Measurements from ENCODE around the gene TTC32. TPM values are rescaled to one million over a fixed set of nuclear protein-coding genes. Genes with fewer than 3 reads are reported as not detected.
"Not testable (repeated sequence)": the region's sequence is repeated elsewhere in the genome, so short reads cannot be mapped to it uniquely, and the experiment has no call there.

Gene TTC32
- total RNA-seq, 4 donors from 2014 or later, result 11.5 to 18.6 (median 14.1) TPM

- no peak overlapping the region for H3K4me3 ChIP-seq (ENCODE audit: low read depth, poor library complexity, severe bottlenecking)
- no peak for DNase-seq (ENCODE audit: low spot score in 2 of 2)
- intact Hi-C loops (cut with DNase I; ENCODE audit: low total_unique reads), result no loop called here
- no peak for TF ChIP-seq POLR2A (IDR thresholded peaks at IDR 0.05)
- TF ChIP-seq, protein P1, sequence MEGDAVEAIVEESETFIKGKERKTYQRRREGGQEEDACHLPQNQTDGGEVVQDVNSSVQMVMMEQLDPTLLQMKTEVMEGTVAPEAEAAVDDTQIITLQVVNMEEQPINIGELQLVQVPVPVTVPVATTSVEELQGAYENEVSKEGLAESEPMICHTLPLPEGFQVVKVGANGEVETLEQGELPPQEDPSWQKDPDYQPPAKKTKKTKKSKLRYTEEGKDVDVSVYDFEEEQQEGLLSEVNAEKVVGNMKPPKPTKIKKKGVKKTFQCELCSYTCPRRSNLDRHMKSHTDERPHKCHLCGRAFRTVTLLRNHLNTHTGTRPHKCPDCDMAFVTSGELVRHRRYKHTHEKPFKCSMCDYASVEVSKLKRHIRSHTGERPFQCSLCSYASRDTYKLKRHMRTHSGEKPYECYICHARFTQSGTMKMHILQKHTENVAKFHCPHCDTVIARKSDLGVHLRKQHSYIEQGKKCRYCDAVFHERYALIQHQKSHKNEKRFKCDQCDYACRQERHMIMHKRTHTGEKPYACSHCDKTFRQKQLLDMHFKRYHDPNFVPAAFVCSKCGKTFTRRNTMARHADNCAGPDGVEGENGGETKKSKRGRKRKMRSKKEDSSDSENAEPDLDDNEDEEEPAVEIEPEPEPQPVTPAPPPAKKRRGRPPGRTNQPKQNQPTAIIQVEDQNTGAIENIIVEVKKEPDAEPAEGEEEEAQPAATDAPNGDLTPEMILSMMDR (IDR thresholded peaks at IDR 0.05), result no peak
- WGBS, 2 donors, result 80 to 85% methylated on average over 4 of the region's 4 CpGs
These were observed 8.2 kb downstream of the TTC32 start for GRCh38 chr2:19893520-19894133.

- 64 to 75% methylated on average over 4 of the region's 4 CpGs for WGBS, 2 donors
- H3K4me3 ChIP-seq (ENCODE audit: low read depth, poor library complexity, severe bottlenecking); DNase-seq (ENCODE audit: low spot score in 2 of 2); intact Hi-C loops (cut with DNase I; ENCODE audit: low total_unique reads): not testable (repeated sequence)
These were observed 9.8 kb downstream of the TTC32 start for GRCh38 chr2:19891971-19892370.

GRCh38 chr2:19890104-19890503, 11.7 kb downstream of the TTC32 start:
- intact Hi-C loops (cut with DNase I; ENCODE audit: low total_unique reads), result no loop called here
- TF ChIP-seq, protein P1 (IDR thresholded peaks at IDR 0.05), result no peak
- TF ChIP-seq POLR2A (IDR thresholded peaks at IDR 0.05), result no peak
- no peak for DNase-seq (ENCODE audit: low spot score in 2 of 2)
- 77 to 84% methylated on average over 3 of the region's 3 CpGs for WGBS, 2 donors
- no peak overlapping the region for H3K4me3 ChIP-seq (ENCODE audit: low read depth, poor library complexity, severe bottlenecking)

DNA sequence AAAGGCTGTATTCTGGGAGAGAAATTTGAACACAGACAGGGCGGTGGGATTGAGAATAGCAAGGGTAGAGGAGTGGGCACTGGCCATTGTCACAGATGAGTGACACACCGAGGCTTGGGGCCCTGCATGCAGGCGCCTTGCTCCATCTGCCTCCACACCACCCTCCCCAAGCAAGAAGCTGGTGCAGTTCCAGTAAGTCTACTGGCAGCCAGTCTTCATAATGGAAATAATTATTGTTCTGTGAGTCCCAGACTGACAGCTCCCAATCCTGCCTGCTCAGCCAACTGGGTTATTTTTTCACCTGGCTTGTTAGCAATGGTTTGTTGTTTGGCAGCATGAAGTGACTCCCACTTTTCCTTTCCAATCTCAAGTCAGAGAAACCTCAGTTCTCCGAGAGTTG, 13.0 kb downstream of the TTC32 start:
- DNase-seq (ENCODE audit: low spot score in 2 of 2), result no peak
- H3K4me3 ChIP-seq (ENCODE audit: low read depth, poor library complexity, severe bottlenecking), result no peak overlapping the region
- TF ChIP-seq, protein P1 (IDR thresholded peaks at IDR 0.05), result no peak
- no peak for TF ChIP-seq POLR2A (IDR thresholded peaks at IDR 0.05)
- intact Hi-C loops (cut with DNase I; ENCODE audit: low total_unique reads), result no loop called here
- 73 to 76% methylated on average over 4 of the region's 4 CpGs for WGBS, 2 donors

DNA sequence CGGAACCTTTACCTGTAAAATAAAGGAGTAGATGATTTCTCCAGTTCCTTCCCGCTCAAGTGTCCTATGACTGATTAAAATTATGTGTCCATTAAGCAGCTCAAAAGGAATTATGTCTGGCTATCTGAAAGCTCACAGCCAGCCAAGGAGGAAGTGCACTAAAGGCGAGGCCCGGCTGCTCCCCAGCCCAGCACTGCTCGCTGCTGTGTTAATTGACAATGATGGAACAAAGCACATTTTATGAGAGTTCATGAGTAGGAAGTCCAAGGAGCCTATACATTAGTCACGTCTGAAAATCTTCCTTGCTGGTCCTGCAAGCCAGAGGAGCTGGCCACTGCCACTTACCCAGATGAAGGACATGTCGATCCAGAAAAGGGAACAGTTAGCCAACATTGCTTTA, 14.3 kb downstream of the TTC32 start:
- no peak overlapping the region for H3K4me3 ChIP-seq (ENCODE audit: low read depth, poor library complexity, severe bottlenecking)
- intact Hi-C loops (cut with DNase I; ENCODE audit: low total_unique reads), result no loop called here
- WGBS, 2 donors, result 65 to 69% methylated on average over 7 of the region's 7 CpGs
- no peak for DNase-seq (ENCODE audit: low spot score in 2 of 2)
- TF ChIP-seq POLR2A (IDR thresholded peaks at IDR 0.05), result no peak
- TF ChIP-seq, protein P1 (IDR thresholded peaks at IDR 0.05), result no peak

- TF ChIP-seq, protein P1 (IDR thresholded peaks at IDR 0.05), result no peak
- no peak for TF ChIP-seq POLR2A (IDR thresholded peaks at IDR 0.05)
- WGBS, 2 donors, result 37 to 65% methylated on average over 11 of the region's 11 CpGs
These were observed 15.5 kb downstream of the TTC32 start for GRCh38 chr2:19886261-19886660.

More at GRCh38 chr2:19886261-19886660, 15.5 kb downstream of the TTC32 start:
- no peak for DNase-seq (ENCODE audit: low spot score in 2 of 2)
- intact Hi-C loops (cut with DNase I; ENCODE audit: low total_unique reads), result no loop called here
- no peak overlapping the region for H3K4me3 ChIP-seq (ENCODE audit: low read depth, poor library complexity, severe bottlenecking)

Data from lower leg skin (tissue), 4 donors.